OCI-LY3 (cell line): ENCODE measurements around the gene RGS14.

Source experiments
- CTCF ChIP-seq: fragments of 200-600, 300-600 bp; sonication (generic); IDR thresholded peaks from 2 replicates; pipeline ENCODE4 v1.5.1; 2014; ENCODE audit warnings: antibody characterized with exemption, low read length, low read depth
- EZH2phosphoT487 ChIP-seq: fragments of 200-600 bp; shearing (Covaris generic); IDR thresholded peaks from 2 replicates; pipeline ENCODE4 v1.6.1; 2018; ENCODE audit warnings: antibody characterized with exemption, mixed run types, low read depth

- TF ChIP-seq CTCF: no peak
- no peak for TF ChIP-seq EZH2phosphoT487
Observed at GRCh38 chr5:177397875-177398390, 40.2 kb downstream of the RGS14 start.
